Erythroblast (primary cell): ENCODE results near the gene IL19.

Experiments used
- GATA1 ChIP-seq: IDR thresholded peaks from 2 replicates; pipeline ENCODE4 v1.6.1; 2011; ENCODE audit warnings: low read depth, mild to moderate bottlenecking, control low read depth, low read length, moderate library complexity
- POLR2A ChIP-seq: IDR thresholded peaks from 2 replicates; pipeline ENCODE4 v1.6.1; 2011; ENCODE audit warnings: mild to moderate bottlenecking, low read length

- TF ChIP-seq GATA1, result no peak
- TF ChIP-seq POLR2A, result no peak
These were observed 34.8 kb downstream of the IL19 start for GRCh38 chr1:206805357-206805756.
